CMK (cell line): ENCODE results near the gene RBM6.

Source experiments
- DNase-seq: peaks from one replicate; pipeline ENCODE4 v3.0.0-alpha.2; 2010; ENCODE audit warnings: low read depth

Gene RBM6

GRCh38 chr3:50089609-50089945, 149.6 kb downstream of the RBM6 start:
- no peak for DNase-seq

- no peak for DNase-seq
Observed at GRCh38 chr3:50090984-50091383, 151.0 kb downstream of the RBM6 start.

- no peak for DNase-seq
Observed at GRCh38 chr3:50095352-50095998, 155.5 kb downstream of the RBM6 start.

- no peak for DNase-seq
Observed at GRCh38 chr3:50100386-50100785, 160.4 kb downstream of the RBM6 start.

GRCh38 chr3:50100956-50101845, 161.3 kb downstream of the RBM6 start:
- no peak for DNase-seq

GRCh38 chr3:50102558-50102957, 162.6 kb downstream of the RBM6 start:
- no peak for DNase-seq

- DNase-seq: no peak
Observed at GRCh38 chr3:50111757-50112156, 171.8 kb downstream of the RBM6 start.

- no peak for DNase-seq
Observed at GRCh38 chr3:50112462-50112861, 172.5 kb downstream of the RBM6 start.

- DNase-seq: no peak
Observed at GRCh38 chr3:50117120-50117519, 177.2 kb downstream of the RBM6 start.

- DNase-seq: no peak
Observed at GRCh38 chr3:50118237-50118636, 178.3 kb downstream of the RBM6 start.

- DNase-seq: no peak
Observed at GRCh38 chr3:50119786-50120185, 179.8 kb downstream of the RBM6 start.

GRCh38 chr3:50120364-50121071, 180.6 kb downstream of the RBM6 start:
- DNase-seq: no peak

- peak; percentile 59 for DNase-seq
Observed at GRCh38 chr3:50121072-50122032, 181.4 kb downstream of the RBM6 start.

- no peak for DNase-seq
Observed at GRCh38 chr3:50122071-50122470, 182.1 kb downstream of the RBM6 start.

GRCh38 chr3:50122661-50123391, 182.9 kb downstream of the RBM6 start:
- DNase-seq: no peak

GRCh38 chr3:50123394-50124051, 183.6 kb downstream of the RBM6 start:
- no peak for DNase-seq

GRCh38 chr3:50124052-50124799, 184.3 kb downstream of the RBM6 start:
- no peak for DNase-seq

- DNase-seq: no peak
Observed at GRCh38 chr3:50124800-50125178, 184.8 kb downstream of the RBM6 start.

- no peak for DNase-seq
Observed at GRCh38 chr3:50125541-50126286, 185.8 kb downstream of the RBM6 start.
